OCI-LY1 (cell line): ENCODE measurements around the gene TNS1.
A peak's percentile ranks its signal among the peaks of the same experiment; 100 is the strongest.

Experiments
- EZH2 ChIP-seq: fragments of 200-600 bp; sonication (generic), shearing (Covaris generic); IDR thresholded peaks from 2 replicates; pipeline ENCODE4 v1.8.0; 2017; ENCODE audit warnings: borderline replicate concordance, mixed run types, mild to moderate bottlenecking, antibody characterized with exemption, low read length, moderate library complexity, mixed read lengths
- TF ChIP-seq, protein P1 (sequence below): fragments of 200-600 bp; sonication (generic), shearing (Covaris generic); IDR thresholded peaks from 2 replicates; pipeline ENCODE4 v1.5.1; 2017; ENCODE audit warnings: mild to moderate bottlenecking, antibody characterized with exemption, low read length, moderate library complexity, mixed read lengths

DNA sequence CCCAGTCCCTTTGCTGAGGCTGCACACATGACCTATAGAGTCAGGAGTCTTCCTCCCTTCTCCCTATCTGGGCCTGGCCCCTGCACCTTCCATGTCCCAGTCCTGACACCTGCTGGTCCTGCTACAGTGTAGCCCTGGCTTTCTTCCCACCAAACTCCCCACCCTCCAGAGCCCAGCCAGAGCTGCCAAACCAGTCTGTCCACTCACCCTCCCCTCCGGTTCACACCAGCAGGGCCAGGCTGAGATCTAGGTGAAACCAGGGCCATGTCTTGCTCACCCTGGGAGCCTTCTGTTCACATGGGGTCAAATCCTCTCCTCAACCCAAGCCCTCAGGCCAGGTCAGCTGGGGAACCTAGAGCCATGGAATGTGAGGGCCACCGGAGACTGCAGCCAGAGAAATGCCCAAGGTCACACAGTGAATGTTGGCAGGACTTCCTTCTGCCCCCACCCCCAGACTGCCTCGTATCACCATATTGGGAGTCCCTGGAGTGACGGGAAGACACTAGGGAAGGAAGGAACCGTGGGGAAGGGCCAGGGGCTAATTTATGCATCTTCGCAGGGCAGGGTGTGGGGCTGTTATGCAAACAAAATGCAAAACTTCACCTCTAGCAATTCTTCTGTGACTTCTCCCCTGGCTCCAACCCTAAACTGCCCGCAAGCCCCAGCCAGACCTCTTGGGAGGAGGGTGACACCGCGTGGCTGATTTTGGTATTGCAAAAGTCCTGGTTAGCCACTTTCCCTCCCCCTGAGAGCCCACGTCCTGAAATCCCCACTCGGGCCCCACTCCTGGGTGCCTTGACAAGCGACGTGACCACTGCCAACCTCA is 14.6 kb downstream of the TNS1 start:
- TF ChIP-seq, protein P1, sequence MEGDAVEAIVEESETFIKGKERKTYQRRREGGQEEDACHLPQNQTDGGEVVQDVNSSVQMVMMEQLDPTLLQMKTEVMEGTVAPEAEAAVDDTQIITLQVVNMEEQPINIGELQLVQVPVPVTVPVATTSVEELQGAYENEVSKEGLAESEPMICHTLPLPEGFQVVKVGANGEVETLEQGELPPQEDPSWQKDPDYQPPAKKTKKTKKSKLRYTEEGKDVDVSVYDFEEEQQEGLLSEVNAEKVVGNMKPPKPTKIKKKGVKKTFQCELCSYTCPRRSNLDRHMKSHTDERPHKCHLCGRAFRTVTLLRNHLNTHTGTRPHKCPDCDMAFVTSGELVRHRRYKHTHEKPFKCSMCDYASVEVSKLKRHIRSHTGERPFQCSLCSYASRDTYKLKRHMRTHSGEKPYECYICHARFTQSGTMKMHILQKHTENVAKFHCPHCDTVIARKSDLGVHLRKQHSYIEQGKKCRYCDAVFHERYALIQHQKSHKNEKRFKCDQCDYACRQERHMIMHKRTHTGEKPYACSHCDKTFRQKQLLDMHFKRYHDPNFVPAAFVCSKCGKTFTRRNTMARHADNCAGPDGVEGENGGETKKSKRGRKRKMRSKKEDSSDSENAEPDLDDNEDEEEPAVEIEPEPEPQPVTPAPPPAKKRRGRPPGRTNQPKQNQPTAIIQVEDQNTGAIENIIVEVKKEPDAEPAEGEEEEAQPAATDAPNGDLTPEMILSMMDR, result peak; percentile 82
- no peak for TF ChIP-seq EZH2
